ENCODE data around the gene ATF5. TPM values are rescaled to one million over a fixed set of nuclear protein-coding genes. Genes with fewer than 3 reads are reported as not detected.

Gene ATF5
- total RNA-seq (37.6 and 38.5 TPM in 2 replicates), polyA plus RNA-seq (9.0 and 16.0 TPM in 2 replicates), polyA minus RNA-seq (4.9 and 9.8 TPM in 2 replicates)
- 3.2 TPM for total RNA-seq (2013)

GRCh38 chr19:49929121-49929610, at the start of gene ATF5, which contains the start of gene NUP62:
Gene ATF5, plus strand, starts transcription at chr19:49929205. Its CDS starts 1,646 bp downstream, at chr19:49930851.
Gene NUP62, minus strand, starts transcription at chr19:49929504. Its CDS starts 19,697 bp downstream, at chr19:49909807.
- Histone ChIP-seq H3K4me2 (replicated peaks; ENCODE audit: low read depth, low read length, poor library complexity, severe bottlenecking) (peak within 1 kb of the TSS; percentile 94), H3K9me3 (ENCODE audit: control extremely low read depth in 1 of 3, control insufficient read depth in 2 of 3, insufficient read depth in 1 of 3, low read length in 2 of 3) (peaks cover 0 to 3% (median 0%) of the 10 kb centered on the region in 3 donors), H3K27me3 (replicated peaks in 1 of 4; ENCODE audit: control extremely low read depth in 1 of 4, control insufficient read depth in 3 of 4, insufficient read depth in 4 of 4, low read length in 3 of 4) (no peaks in the 10 kb centered on the region), H3K9ac (ENCODE audit: low read length) (peak within 1 kb of the TSS; percentile 92), H3K79me2 (ENCODE audit: control insufficient read depth, insufficient read depth, low read length) (peaks cover 53% of the 10 kb centered on the region), H4K20me1 (ENCODE audit: control insufficient read depth, insufficient read depth, low read length, poor library complexity, severe bottlenecking) (peaks cover 40% of the 10 kb centered on the region), H3K4me1 (ENCODE audit: control insufficient read depth in 2 of 2, insufficient read depth in 2 of 2, low read length in 2 of 2) (peaks cover 20 to 37% of the 10 kb centered on the region in 2 donors), H3K36me3 (replicated peaks in 1 of 2; ENCODE audit: control extremely low read depth in 1 of 2, control insufficient read depth in 1 of 2, extremely low read depth in 1 of 2, insufficient read depth in 2 of 2, low read length in 1 of 2) (peaks cover 1 to 23% of the 10 kb centered on the region in 2 experiments), H2AFZ (ENCODE audit: insufficient read depth, low read depth, low read length, poor library complexity, severe bottlenecking) (peak within 1 kb of the TSS; percentile 90), H3K4me3 (ENCODE audit: control extremely low read depth in 1 of 5, extremely low read depth in 1 of 5, insufficient read depth in 1 of 5, low read depth in 2 of 5, low read length in 4 of 5) (peak within 1 kb of the TSS; percentile 70 to 98 (median 89)), H3K27ac (ENCODE audit: low read length in 2 of 2) (peak within 1 kb of the TSS; percentile 80 to 97)
- peaks cover 58% of the 10 kb centered on the region for H3K4me1 Mint-ChIP-seq
- no peak for TF ChIP-seq EZH2 (IDR thresholded peaks at IDR 0.05; ENCODE audit: borderline replicate concordance, insufficient read depth, low read depth, low read length, poor library complexity, severe bottlenecking)
- TF ChIP-seq CTCF (IDR thresholded peaks at IDR 0.05): no peak
- ChIA-PET CTCF (interaction anchor here (0.9 to 3.1 kb wide), 5 partner anchors 9 to 52 kb away, joined by 3 to 20 read pairs (median 8); partner anchors contain the start of genes AKT1S1 and TBC1D17), POLR2A (interaction anchor here (0.7 to 3.1 kb wide), 15 partner anchors 11 to 1622 kb away, joined by 3 to 28 read pairs (median 5); partner anchors contain the start of genes AKT1S1, FUZ, PNKP and SCAF1)
- DNase-seq: peak; percentile 96
- H3K9me3 Mint-ChIP-seq (ENCODE audit: insufficient read depth): no peaks in the 10 kb centered on the region
- no peaks in the 10 kb centered on the region for H3K27me3 Mint-ChIP-seq
- peak within 1 kb of the TSS; percentile 98 for H3K27ac Mint-ChIP-seq
- peak within 1 kb of the TSS; percentile 100 for H3K4me3 Mint-ChIP-seq
- peak; percentile 37 for ATAC-seq (ENCODE audit: low read depth)
- intact Hi-C loops (cut with micrococcal nuclease): loop anchor here (1.0 to 10.0 kb wide), 5 partner anchors 32 to 876 kb away; partner anchors contain the start of genes AKT1S1, TBC1D17 and VRK3
- WGBS (ENCODE audit: insufficient coverage): under 1% methylated on average over 44 of the region's 48 CpGs

All from B cell (primary cell).